Subcutaneous adipose tissue (tissue), 4 donors: Measurements from ENCODE around the gene IFIT1B. TPM values are rescaled to one million over a fixed set of nuclear protein-coding genes. Genes with fewer than 3 reads are reported as not detected.

Source experiments
- total RNA-seq, 4 donors: library from RNA; depleted of rRNA; stranded (reverse); fragments of >200 nt; gene quantifications; one replicate each; pipeline ENCODE4 v1.1.0, GENCODE V29; 2016
- TF ChIP-seq, protein P1 (sequence below): fragments of 450-650 bp; IDR thresholded peaks from one replicate; pipeline ENCODE4 v1.5.1; 2016; ENCODE audit warnings: low read depth, mild to moderate bottlenecking, control low read depth, antibody characterized with exemption, moderate library complexity

The IFIT1B gene
- total RNA-seq, 4 donors from 2014 or later, result not detected

GRCh38 chr10:89416465-89416864 is 38.6 kb downstream of the IFIT1B start:
- TF ChIP-seq, protein P1, sequence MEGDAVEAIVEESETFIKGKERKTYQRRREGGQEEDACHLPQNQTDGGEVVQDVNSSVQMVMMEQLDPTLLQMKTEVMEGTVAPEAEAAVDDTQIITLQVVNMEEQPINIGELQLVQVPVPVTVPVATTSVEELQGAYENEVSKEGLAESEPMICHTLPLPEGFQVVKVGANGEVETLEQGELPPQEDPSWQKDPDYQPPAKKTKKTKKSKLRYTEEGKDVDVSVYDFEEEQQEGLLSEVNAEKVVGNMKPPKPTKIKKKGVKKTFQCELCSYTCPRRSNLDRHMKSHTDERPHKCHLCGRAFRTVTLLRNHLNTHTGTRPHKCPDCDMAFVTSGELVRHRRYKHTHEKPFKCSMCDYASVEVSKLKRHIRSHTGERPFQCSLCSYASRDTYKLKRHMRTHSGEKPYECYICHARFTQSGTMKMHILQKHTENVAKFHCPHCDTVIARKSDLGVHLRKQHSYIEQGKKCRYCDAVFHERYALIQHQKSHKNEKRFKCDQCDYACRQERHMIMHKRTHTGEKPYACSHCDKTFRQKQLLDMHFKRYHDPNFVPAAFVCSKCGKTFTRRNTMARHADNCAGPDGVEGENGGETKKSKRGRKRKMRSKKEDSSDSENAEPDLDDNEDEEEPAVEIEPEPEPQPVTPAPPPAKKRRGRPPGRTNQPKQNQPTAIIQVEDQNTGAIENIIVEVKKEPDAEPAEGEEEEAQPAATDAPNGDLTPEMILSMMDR, result no peak

GRCh38 chr10:89419548-89419947 is 41.7 kb downstream of the IFIT1B start:
- TF ChIP-seq, protein P1, result no peak

GRCh38 chr10:89421018-89421476 is 43.2 kb downstream of the IFIT1B start:
- TF ChIP-seq, protein P1, result no peak

DNA sequence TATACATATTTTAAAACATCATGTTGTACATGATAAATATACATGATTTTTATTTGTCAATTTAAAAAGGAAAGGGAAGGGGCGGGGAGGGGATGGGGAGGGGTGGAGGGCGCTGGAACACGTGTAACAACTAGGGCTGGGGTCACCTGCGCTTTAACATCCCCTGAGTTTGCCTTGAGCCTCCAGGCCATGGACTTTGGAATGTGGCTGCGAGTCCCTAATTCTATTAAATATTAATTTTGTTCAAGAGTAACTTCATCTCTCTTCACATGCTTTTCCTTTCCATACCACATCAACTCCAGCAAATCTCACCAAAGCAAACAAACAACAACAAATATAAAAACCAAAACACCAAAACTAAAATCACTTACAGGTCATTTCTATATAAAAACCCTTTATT is 47.1 kb downstream of the IFIT1B start:
- TF ChIP-seq, protein P1, result no peak

GRCh38 chr10:89426230-89426868 is 48.5 kb downstream of the IFIT1B start:
- TF ChIP-seq, protein P1, result no peak

GRCh38 chr10:89427629-89428028 is 49.8 kb downstream of the IFIT1B start:
- TF ChIP-seq, protein P1, result no peak

- TF ChIP-seq, protein P1, result no peak
These were observed 51.0 kb downstream of the IFIT1B start for GRCh38 chr10:89428877-89429276.
